HepG2 (cell line): ENCODE measurements around the gene GLI3. TPM values are rescaled to one million over a fixed set of nuclear protein-coding genes. Genes with fewer than 3 reads are reported as not detected.

ENCODE experiments used
- ATAC-seq: fragments of 200-7000 bp; cut with Tn5 transposase; 3 replicates; pipeline ENCODE4 v1.9.1; 2020; ENCODE audit warnings: mild to moderate bottlenecking, moderate library complexity
- BruUV-seq: library from RNA; stranded (reverse); fragments of 400-500 nt; replicated peaks from 2 replicates; lab custom pipeline; 2021; lab: Mats Ljungman, UMichigan
- CTCF ChIA-PET: fragments of 300-600 bp; formaldehyde crosslinking; extraction: SDS; loops from one replicate; lab custom pipeline; 2021; ENCODE audit warnings: low total read pairs, inconsistent platforms, low intra/inter-chr PET ratio; lab: Yijun Ruan, JAX
- POLR2A ChIA-PET: fragments of 350-600 bp; sonication (Branson Sonifier 250); formaldehyde crosslinking; loops from one replicate; lab custom pipeline; 2020; ENCODE audit warnings: antibody characterized with exemption, inconsistent platforms; lab: Yijun Ruan, JAX
- DNase-seq: peaks from one replicate; pipeline ENCODE4 v3.0.0-alpha.2; 2015; ENCODE audit warnings: low spot score
- FAIRE-seq: peaks from 3 replicates; lab custom pipeline; 2011; peaks lifted over from hg19 to GRCh38; lab: Jason Lieb, UNC
- H2AFZ ChIP-seq: one replicate; pipeline ENCODE4 v1.6.1; 2011; ENCODE audit warnings: low read length, inconsistent platforms
- H3K27ac ChIP-seq: fragments of 300-600 bp; 3 replicates; pipeline ENCODE4 v1.8.0; 2011; ENCODE audit warnings: mixed run types, mild to moderate bottlenecking, mixed read lengths, low read length, inconsistent platforms; ENCODE audit not compliant: insufficient read depth; ENCODE audit errors: extremely low read length
- H3K27me3 ChIP-seq, 2 experiments: fragments of 200-600 bp in 1 of 2; 2 replicates in 1 of 2; 3 replicates in 1 of 2; pipeline versions ENCODE4 v1.6.0 to v1.8.0; 2011; ENCODE audit warnings: low read length in 2 of 2, mild to moderate bottlenecking in 2 of 2, moderate library complexity in 2 of 2, inconsistent platforms in 1 of 2; ENCODE audit not compliant: insufficient read depth in 2 of 2, control insufficient read depth in 1 of 2
- H3K36me3 ChIP-seq, 2 experiments: fragments of 200-600 bp in 1 of 2; replicated peaks in 1 of 2; 2 replicates in 1 of 2; 3 replicates in 1 of 2; pipeline versions ENCODE4 v1.5.1 to v1.8.0; 2011; ENCODE audit warnings: low read length in 2 of 2, inconsistent platforms in 1 of 2; ENCODE audit not compliant: insufficient read depth in 2 of 2, control insufficient read depth in 1 of 2
- H3K4me1 ChIP-seq: 2 replicates; pipeline ENCODE4 v1.5.1; 2012; ENCODE audit warnings: low read length, inconsistent platforms; ENCODE audit not compliant: insufficient read depth
- H3K4me2 ChIP-seq: 2 replicates; pipeline ENCODE4 v1.6.0; 2011; ENCODE audit warnings: low read depth, low read length, inconsistent platforms
- H3K4me3 ChIP-seq, 3 experiments: fragments of 200-600 bp in 1 of 3; sonication (generic), shearing (Covaris generic) in 1 of 3; replicated peaks in 1 of 3; 2 replicates each; pipeline ENCODE4 v1.5.1; 2011 to 2016; ENCODE audit warnings: low read length in 3 of 3, inconsistent platforms in 2 of 3, low read depth in 2 of 3, mild to moderate bottlenecking in 2 of 3, control low read depth in 1 of 3, mixed read lengths in 1 of 3; ENCODE audit not compliant: insufficient read depth in 1 of 3
- H3K79me2 ChIP-seq: one replicate; pipeline ENCODE4 v1.6.1; 2011; ENCODE audit warnings: low read length, inconsistent platforms; ENCODE audit not compliant: insufficient read depth
- H3K9ac ChIP-seq: 2 replicates; pipeline ENCODE4 v1.6.0; 2011; ENCODE audit warnings: mild to moderate bottlenecking, low read depth, low read length, inconsistent platforms; ENCODE audit not compliant: insufficient read depth
- H3K9me3 ChIP-seq: 2 replicates; pipeline ENCODE4 v1.5.1; 2012; ENCODE audit warnings: mild to moderate bottlenecking, low read length
- H4K20me1 ChIP-seq: 2 replicates; pipeline ENCODE4 v1.6.0; 2011; ENCODE audit warnings: inconsistent platforms, mild to moderate bottlenecking, low read length, moderate library complexity; ENCODE audit not compliant: insufficient read depth
- CENPT ChIP-seq: sonication (generic); formaldehyde crosslinking; IDR thresholded peaks from 2 replicates; pipeline ENCODE4 v1.8.0; 2022; ENCODE audit warnings: low read depth, mild to moderate bottlenecking, moderate library complexity, missing genetic modification reagents
- DRAP1 ChIP-seq: IDR thresholded peaks from 2 replicates; pipeline ENCODE4 v1.6.1; 2016; ENCODE audit warnings: missing genetic modification reagents, missing compliant biosample characterization
- EP300 ChIP-seq, 3 experiments: sonication (generic) in 1 of 3; formaldehyde crosslinking in 1 of 3; IDR thresholded peaks; 2 replicates each; pipeline versions ENCODE4 v1.5.1 to v1.6.1; 2011 to 2020; ENCODE audit warnings: low read depth in 2 of 3, low read length in 2 of 3, borderline replicate concordance in 1 of 3, improper control_type of control experiment in 1 of 3, mild to moderate bottlenecking in 1 of 3, missing genetic modification reagents in 1 of 3, moderate library complexity in 1 of 3
- ERF ChIP-seq: IDR thresholded peaks from 2 replicates; pipeline ENCODE4 v1.6.1; 2018; ENCODE audit warnings: missing biosample characterization, missing genetic modification reagents
- FOSL2 ChIP-seq: sonication (generic); formaldehyde crosslinking; IDR thresholded peaks from 2 replicates; pipeline ENCODE4 v1.4.0; 2020; ENCODE audit warnings: missing genetic modification reagents
- GABPB1 ChIP-seq: IDR thresholded peaks from 2 replicates; pipeline ENCODE4 v1.6.1; 2016; ENCODE audit warnings: mild to moderate bottlenecking, missing genetic modification reagents, moderate library complexity, missing compliant biosample characterization
- IRF2 ChIP-seq: IDR thresholded peaks from 2 replicates; pipeline ENCODE4 v1.6.1; 2018; ENCODE audit warnings: missing genetic modification reagents, missing compliant biosample characterization
- KDM2A ChIP-seq: sonication (generic); formaldehyde crosslinking; IDR thresholded peaks from 2 replicates; pipeline ENCODE4 v1.4.0; 2020; ENCODE audit warnings: low read depth, missing genetic modification reagents, borderline replicate concordance
- MATR3 ChIP-seq: sonication (generic); formaldehyde crosslinking; IDR thresholded peaks from 2 replicates; pipeline ENCODE4 v1.4.0; 2020; ENCODE audit warnings: missing genetic modification reagents
- THAP7 ChIP-seq: sonication (generic); formaldehyde crosslinking; IDR thresholded peaks from 2 replicates; pipeline ENCODE4 v1.8.1; 2023; ENCODE audit warnings: mild to moderate bottlenecking, missing genetic modification reagents
- ZMYM2 ChIP-seq: sonication (generic); formaldehyde crosslinking; IDR thresholded peaks from 2 replicates; pipeline ENCODE4 v1.8.0; 2022; ENCODE audit warnings: mild to moderate bottlenecking, missing genetic modification reagents
- ZNF350 ChIP-seq: sonication (generic); formaldehyde crosslinking; IDR thresholded peaks from 2 replicates; pipeline ENCODE4 v1.4.0; 2020; ENCODE audit warnings: mild to moderate bottlenecking, low read depth, missing genetic modification reagents, borderline replicate concordance
- ZNF891 ChIP-seq: sonication (generic); formaldehyde crosslinking; IDR thresholded peaks from 2 replicates; pipeline ENCODE4 v1.5.0; 2020; ENCODE audit warnings: mild to moderate bottlenecking, missing genetic modification reagents
- WGBS: methylation state at CpG from one replicate; pipeline ENCODE4 v1.1.6; 2017; ENCODE audit warnings: low lambda C conversion rate; 5-methylcytosine and 5-hydroxymethylcytosine counted together
- in situ Hi-C: cut with HindIII; loops from 2 replicates; pipeline ENCODE4 v1.10.0; 2017; ENCODE audit warnings: low pct_unique_long_range_greater_than_20kb; ENCODE audit not compliant: extremely low pct_ligation_motif_present
- intact Hi-C: fragments of 100-400 bp; cut with micrococcal nuclease; formaldehyde crosslinking; loops from one replicate; pipeline ENCODE4 v1.10.0; 2022; ENCODE audit not compliant: unreplicated experiment
- polyA plus RNA-seq, 8 experiments: library from polyadenylated mRNA; depleted of rRNA in 3 of 8; stranded (reverse) in 7 of 8; unstranded in 1 of 8; fragments of >200 nt; fragmentation: Illumina TruSeq in 4 of 8; extraction: Trizol in 4 of 8; gene quantifications; 2 replicates each; pipeline versions ENCODE4 v1.2.1 to v1.2.3, GENCODE V29; 2011 to 2016; ENCODE audit warnings: low read depth in 4 of 8, missing spikeins in 1 of 8, mixed read lengths in 1 of 8; ENCODE audit not compliant: insufficient read depth in 1 of 8
- total RNA-seq, 5 experiments: library from RNA; depleted of rRNA; stranded (reverse); fragments of >200 nt; fragmentation: Illumina TruSeq; extraction: Trizol; gene quantifications; 2 replicates each; pipeline ENCODE4 v1.2.3, GENCODE V29; 2016; ENCODE audit warnings: low read depth in 1 of 5
- TF ChIP-seq, protein P1 (sequence below): IDR thresholded peaks from 2 replicates; pipeline ENCODE4 v1.6.1; 2016; ENCODE audit warnings: mild to moderate bottlenecking
- TF ChIP-seq, protein P2 (sequence below): sonication (generic); formaldehyde crosslinking; IDR thresholded peaks from 2 replicates; pipeline ENCODE4 v1.4.0; 2020; ENCODE audit warnings: missing genetic modification reagents

The GLI3 gene
- total and polyA plus RNA-seq, 2 of the 13 experiments (the other 11 are each of a cell fraction or from before 2014, with no cell fraction given), result not detected

- peak; percentile 80 for TF ChIP-seq GABPB1 (CRISPR knock-in tag)
- no peak for TF ChIP-seq MATR3 (CRISPR knock-in tag)
Observed at GRCh38 chr7:41942468-41943093, 294.4 kb downstream of the GLI3 start (continued).

DNA sequence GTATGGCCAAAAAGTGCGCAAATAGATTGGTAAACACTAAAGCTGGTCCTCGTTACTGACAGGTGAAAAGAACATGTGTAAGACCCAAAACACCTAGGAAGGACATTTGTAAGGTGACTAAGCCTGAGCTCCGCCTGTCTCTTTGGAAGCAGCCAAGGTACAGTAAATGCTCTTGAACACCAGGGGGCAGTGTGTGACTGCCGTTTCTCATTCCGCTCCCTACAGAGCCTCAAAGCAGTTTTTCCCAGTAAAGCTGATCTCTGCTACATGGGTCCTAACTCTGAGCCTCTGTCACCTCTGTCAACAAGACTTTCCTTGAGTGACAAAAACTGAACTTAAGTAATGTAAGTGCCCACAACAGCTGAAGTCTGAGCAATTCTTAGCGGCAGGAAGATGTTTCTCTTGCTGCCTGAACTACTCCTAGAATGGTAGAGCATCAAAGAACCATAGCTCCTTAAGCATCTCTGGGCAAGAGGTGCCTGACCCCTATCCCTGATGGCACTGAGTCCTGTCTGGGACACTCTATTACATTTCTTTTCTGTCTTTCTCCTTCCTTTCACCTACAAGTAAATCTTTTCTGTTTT, 296.2 kb downstream of the GLI3 start:
- Histone ChIP-seq H3K27ac (no peak overlapping the region), H3K4me3 (no peak overlapping the region), H3K79me2 (no peaks in the 10 kb centered on the region), H3K4me1 (peaks cover 29% of the 10 kb centered on the region), H3K4me2 (0 out of 2 replicates have a peak overlapping the region, but pooled peaks have one; percentile 23), H3K9ac (no peak overlapping the region), H4K20me1 (no peaks in the 10 kb centered on the region), H2AFZ (no peak overlapping the region), H3K9me3 (no peaks in the 10 kb centered on the region), H3K27me3 (no peaks in the 10 kb centered on the region; a peak in 1 of 5 replicates), H3K36me3 (no peaks in the 10 kb centered on the region)
- ChIA-PET POLR2A (interaction anchor here (1.2 to 1.5 kb wide), 2 partner anchors 936 to 991 kb away, joined by 4 to 6 read pairs; partner anchors contain the start of genes MRPL32 and PSMA2), CTCF (interaction anchor here (0.8 to 4.0 kb wide), 4 partner anchors 750 to 936 kb away, joined by 3 to 25 read pairs (median 8); no protein-coding TSS in a partner anchor)
- DNase-seq (peak; percentile 69), FAIRE-seq (peak; percentile 91), ATAC-seq (peak; percentile 71)
- intact Hi-C loops (loop anchor here (1.0 kb wide), 2 partner anchors 902 to 935 kb away; no protein-coding TSS in a partner anchor), in situ Hi-C loops (loop anchor here (5.0 to 10.0 kb wide), 2 partner anchors 754 to 901 kb away; no protein-coding TSS in a partner anchor)
- no TSS peak for BruUV-seq
- 2% methylated on average over 6 of the region's 6 CpGs for WGBS
- TF ChIP-seq, protein P1, sequence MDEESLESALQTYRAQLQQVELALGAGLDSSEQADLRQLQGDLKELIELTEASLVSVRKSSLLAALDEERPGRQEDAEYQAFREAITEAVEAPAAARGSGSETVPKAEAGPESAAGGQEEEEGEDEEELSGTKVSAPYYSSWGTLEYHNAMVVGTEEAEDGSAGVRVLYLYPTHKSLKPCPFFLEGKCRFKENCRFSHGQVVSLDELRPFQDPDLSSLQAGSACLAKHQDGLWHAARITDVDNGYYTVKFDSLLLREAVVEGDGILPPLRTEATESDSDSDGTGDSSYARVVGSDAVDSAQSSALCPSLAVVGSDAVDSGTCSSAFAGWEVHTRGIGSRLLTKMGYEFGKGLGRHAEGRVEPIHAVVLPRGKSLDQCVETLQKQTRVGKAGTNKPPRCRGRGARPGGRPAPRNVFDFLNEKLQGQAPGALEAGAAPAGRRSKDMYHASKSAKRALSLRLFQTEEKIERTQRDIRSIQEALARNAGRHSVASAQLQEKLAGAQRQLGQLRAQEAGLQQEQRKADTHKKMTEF (CRISPR knock-in tag), result 0 out of 2 replicates have a peak, but pooled peaks have one; percentile 38
- no peak for TF ChIP-seq CENPT (CRISPR knock-in tag)
- 0 out of 2 replicates have a peak, but pooled peaks have one; percentile 22 for TF ChIP-seq DRAP1 (CRISPR knock-in tag)
- peak; percentile 45; the same call in 1 of the 2 replicates for TF ChIP-seq IRF2 (CRISPR knock-in tag)
- TF ChIP-seq ERF, result peak; percentile 45; the same call in 1 of the 2 replicates
- TF ChIP-seq, protein P2, sequence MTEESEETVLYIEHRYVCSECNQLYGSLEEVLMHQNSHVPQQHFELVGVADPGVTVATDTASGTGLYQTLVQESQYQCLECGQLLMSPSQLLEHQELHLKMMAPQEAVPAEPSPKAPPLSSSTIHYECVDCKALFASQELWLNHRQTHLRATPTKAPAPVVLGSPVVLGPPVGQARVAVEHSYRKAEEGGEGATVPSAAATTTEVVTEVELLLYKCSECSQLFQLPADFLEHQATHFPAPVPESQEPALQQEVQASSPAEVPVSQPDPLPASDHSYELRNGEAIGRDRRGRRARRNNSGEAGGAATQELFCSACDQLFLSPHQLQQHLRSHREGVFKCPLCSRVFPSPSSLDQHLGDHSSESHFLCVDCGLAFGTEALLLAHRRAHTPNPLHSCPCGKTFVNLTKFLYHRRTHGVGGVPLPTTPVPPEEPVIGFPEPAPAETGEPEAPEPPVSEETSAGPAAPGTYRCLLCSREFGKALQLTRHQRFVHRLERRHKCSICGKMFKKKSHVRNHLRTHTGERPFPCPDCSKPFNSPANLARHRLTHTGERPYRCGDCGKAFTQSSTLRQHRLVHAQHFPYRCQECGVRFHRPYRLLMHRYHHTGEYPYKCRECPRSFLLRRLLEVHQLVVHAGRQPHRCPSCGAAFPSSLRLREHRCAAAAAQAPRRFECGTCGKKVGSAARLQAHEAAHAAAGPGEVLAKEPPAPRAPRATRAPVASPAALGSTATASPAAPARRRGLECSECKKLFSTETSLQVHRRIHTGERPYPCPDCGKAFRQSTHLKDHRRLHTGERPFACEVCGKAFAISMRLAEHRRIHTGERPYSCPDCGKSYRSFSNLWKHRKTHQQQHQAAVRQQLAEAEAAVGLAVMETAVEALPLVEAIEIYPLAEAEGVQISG, result 0 out of 2 replicates have a peak, but pooled peaks have one; percentile 19
- TF ChIP-seq ZMYM2 (CRISPR knock-in tag), result no peak
- 0 out of 2 replicates have a peak, but pooled peaks have one; percentile 31 for TF ChIP-seq THAP7 (CRISPR knock-in tag)
- no peak for TF ChIP-seq ZNF350 (CRISPR knock-in tag)
- 0 out of 2 replicates have a peak, but pooled peaks have one; percentile 21 for TF ChIP-seq KDM2A (CRISPR knock-in tag)
- TF ChIP-seq ZNF891, result no peak
- no peak for TF ChIP-seq EP300 (IDR thresholded peaks at IDR 0.05; ENCODE audit: low read depth in 2 of 2, low read length in 2 of 2)
- no peak for TF ChIP-seq EP300 (CRISPR knock-in tag; IDR thresholded peaks at IDR 0.05; ENCODE audit: borderline replicate concordance)
- TF ChIP-seq FOSL2 (CRISPR knock-in tag), result 0 out of 2 replicates have a peak, but pooled peaks have one; percentile 26
